Mucosa of descending colon (tissue), 3 donors: ENCODE data around the gene MIF4GD. TPM values are rescaled to one million over a fixed set of nuclear protein-coding genes. Genes with fewer than 3 reads are reported as not detected.

Source experiments
- ATAC-seq: fragments of 200-7000 bp; cut with Tn5 transposase; one replicate; pipeline ENCODE4 v1.9.1; 2020; ENCODE audit warnings: mild to moderate bottlenecking, moderate library complexity
- DNase-seq, 3 donors: peaks; one replicate each; pipeline ENCODE4 v3.0.0-alpha.2; 2020
- H3K36me3 ChIP-seq: fragments of 200-600 bp; one replicate; pipeline ENCODE4 v1.8.0; 2021; ENCODE audit warnings: low read depth, mild to moderate bottlenecking
- H3K4me1 ChIP-seq: fragments of 200-600 bp; one replicate; pipeline ENCODE4 v1.8.0; 2021; ENCODE audit warnings: low read depth, mild to moderate bottlenecking
- H3K4me3 ChIP-seq: fragments of 200-600 bp; one replicate; pipeline ENCODE4 v1.8.0; 2021; ENCODE audit warnings: mild to moderate bottlenecking
- H3K9me3 ChIP-seq: fragments of 200-600 bp; one replicate; pipeline ENCODE4 v1.8.0; 2021; ENCODE audit warnings: mild to moderate bottlenecking
- CTCF ChIP-seq: fragments of 200-600 bp; IDR thresholded peaks from one replicate; pipeline ENCODE4 v1.8.0; 2022; ENCODE audit warnings: antibody characterized with exemption, mild to moderate bottlenecking
- intact Hi-C, 2 donors: fragments of 100-400 bp; cut with DNase I in 1 of 2; cut with micrococcal nuclease in 1 of 2; formaldehyde crosslinking; loops; one replicate each; pipeline versions ENCODE4 v1.11.0 to v1.11.1; 2022; cut with DNase I, micrococcal nuclease
- total RNA-seq, 3 donors: library from RNA; stranded (reverse); fragmentation: NEBNext Ultra II Directional in 2 of 3; extraction: Animal tissue kit (Norgen Biotek cat#: 25700) in 2 of 3; gene quantifications; one replicate each; pipeline versions ENCODE4 v1.2.1 to v1.2.4, GENCODE V29; 2021 to 2023
- donor health status: DM: no; HTN: no; CAD: no; lungs with moderate emphysema.
- donor health status: DM: no; HTN: no; CAD: no.
- donor health status: DM: no; HTN: yes; CAD: no.

MIF4GD gene
- total RNA-seq, 3 donors from 2014 or later, result 17.3 to 21.4 (median 19.1) TPM

GRCh38 chr17:75316253-75316652 is 45.2 kb upstream of the MIF4GD start:
- TF ChIP-seq CTCF, result no peak
- Histone ChIP-seq H3K9me3 (no peaks in the 10 kb centered on the region), H3K36me3 (no peaks in the 10 kb centered on the region), H3K4me1 (no peaks in the 10 kb centered on the region), H3K4me3 (no peak overlapping the region)
- ATAC-seq (peak; percentile 3), DNase-seq (no peak)
- intact Hi-C loops, result no loop called here

GRCh38 chr17:75315541-75316243 is 44.7 kb upstream of the MIF4GD start:
- intact Hi-C loops, result no loop called here
- ATAC-seq, result peak; percentile 2

GRCh38 chr17:75313941-75314551 is 43.0 kb upstream of the MIF4GD start:
- Histone ChIP-seq H3K4me3 (no peak overlapping the region), H3K36me3 (no peaks in the 10 kb centered on the region), H3K4me1 (peaks cover 15% of the 10 kb centered on the region), H3K9me3 (no peaks in the 10 kb centered on the region)
- peak in 2 of 3 donors; percentile 35 to 48 for DNase-seq
- no peak for ATAC-seq
- no peak for TF ChIP-seq CTCF
- intact Hi-C loops, result no loop called here

More at GRCh38 chr17:75315541-75316243, 44.7 kb upstream of the MIF4GD start:
- no peaks in the 10 kb centered on the region for H3K36me3 ChIP-seq
- no peaks in the 10 kb centered on the region for H3K4me1 ChIP-seq
- H3K4me3 ChIP-seq, result no peak overlapping the region
- no peak for DNase-seq
- no peaks in the 10 kb centered on the region for H3K9me3 ChIP-seq
- no peak for TF ChIP-seq CTCF

GRCh38 chr17:75308732-75309629 is 38.0 kb upstream of the MIF4GD start:
- no peak overlapping the region for H3K4me3 ChIP-seq
- peaks cover 20% of the 10 kb centered on the region for H3K4me1 ChIP-seq
- no peaks in the 10 kb centered on the region for H3K9me3 ChIP-seq
- H3K36me3 ChIP-seq, result no peaks in the 10 kb centered on the region
- ATAC-seq, result peak; percentile 95
- no peak for TF ChIP-seq CTCF
- intact Hi-C loops, result no loop called here
- DNase-seq, result peak; percentile 82 to 85 (median 83)

- intact Hi-C loops, result no loop called here
- no peak overlapping the region for H3K4me3 ChIP-seq
- H3K36me3 ChIP-seq, result no peaks in the 10 kb centered on the region
- no peaks in the 10 kb centered on the region for H3K9me3 ChIP-seq
- no peak for TF ChIP-seq CTCF
- peaks cover 20% of the 10 kb centered on the region for H3K4me1 ChIP-seq
- DNase-seq, result no peak
- no peak for ATAC-seq
These were observed 37.1 kb upstream of the MIF4GD start for GRCh38 chr17:75307957-75308731.
